Ovary (tissue), 3 donors: ENCODE results near the gene DOCK8.
"Not testable (repeated sequence)": the region's sequence is repeated elsewhere in the genome, so short reads cannot be mapped to it uniquely, and the experiment has no call there.

ENCODE experiments used
- EP300 ChIP-seq: sonication (generic); formaldehyde crosslinking; IDR thresholded peaks from one replicate; pipeline ENCODE4 v1.6.1; 2017; ENCODE audit warnings: antibody characterized with exemption
- POLR2A ChIP-seq: fragments of 450-650 bp; IDR thresholded peaks from one replicate; pipeline ENCODE4 v1.6.1; 2017; ENCODE audit warnings: antibody characterized with exemption, mild to moderate bottlenecking, moderate library complexity
- TF ChIP-seq, protein P1 (sequence below), 3 donors: fragments of 450-650 bp in 2 of 3; fragments of 200-600 bp in 1 of 3; IDR thresholded peaks; one replicate each; pipeline versions ENCODE4 v1.5.1 to v1.8.0; 2016 to 2022; ENCODE audit warnings: antibody characterized with exemption in 3 of 3, mild to moderate bottlenecking in 1 of 3
- donor health status: DM: no; HTN: no; CAD: no.

DNA sequence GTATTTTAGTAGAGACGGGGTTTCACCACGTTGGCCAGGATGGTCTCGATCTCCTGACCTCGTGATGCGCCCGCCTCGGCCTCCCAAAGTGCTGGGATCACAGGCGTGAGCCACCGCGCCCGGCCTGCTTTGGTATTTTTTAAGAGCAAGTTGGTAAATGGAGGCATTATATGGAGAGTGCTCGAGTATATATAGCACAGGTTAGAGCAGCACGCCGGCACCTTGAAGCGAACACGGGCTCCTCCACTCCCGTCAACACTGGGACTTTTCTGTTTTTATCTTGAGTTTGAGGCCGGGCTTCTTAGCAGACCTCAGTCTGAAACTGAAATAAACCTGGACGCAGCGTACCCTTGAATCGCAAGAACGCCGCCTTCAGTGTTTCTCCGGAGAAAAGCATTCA lies 764 bp upstream of the DOCK8 start:
- TF ChIP-seq, protein P1, sequence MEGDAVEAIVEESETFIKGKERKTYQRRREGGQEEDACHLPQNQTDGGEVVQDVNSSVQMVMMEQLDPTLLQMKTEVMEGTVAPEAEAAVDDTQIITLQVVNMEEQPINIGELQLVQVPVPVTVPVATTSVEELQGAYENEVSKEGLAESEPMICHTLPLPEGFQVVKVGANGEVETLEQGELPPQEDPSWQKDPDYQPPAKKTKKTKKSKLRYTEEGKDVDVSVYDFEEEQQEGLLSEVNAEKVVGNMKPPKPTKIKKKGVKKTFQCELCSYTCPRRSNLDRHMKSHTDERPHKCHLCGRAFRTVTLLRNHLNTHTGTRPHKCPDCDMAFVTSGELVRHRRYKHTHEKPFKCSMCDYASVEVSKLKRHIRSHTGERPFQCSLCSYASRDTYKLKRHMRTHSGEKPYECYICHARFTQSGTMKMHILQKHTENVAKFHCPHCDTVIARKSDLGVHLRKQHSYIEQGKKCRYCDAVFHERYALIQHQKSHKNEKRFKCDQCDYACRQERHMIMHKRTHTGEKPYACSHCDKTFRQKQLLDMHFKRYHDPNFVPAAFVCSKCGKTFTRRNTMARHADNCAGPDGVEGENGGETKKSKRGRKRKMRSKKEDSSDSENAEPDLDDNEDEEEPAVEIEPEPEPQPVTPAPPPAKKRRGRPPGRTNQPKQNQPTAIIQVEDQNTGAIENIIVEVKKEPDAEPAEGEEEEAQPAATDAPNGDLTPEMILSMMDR (IDR thresholded peaks at IDR 0.05) = not testable (repeated sequence)
- TF ChIP-seq POLR2A, EP300: not testable (repeated sequence)
